Activated CD4-positive, alpha-beta T cell treated with anti-CD3 and anti-CD28 coated beads, Interleukin-2, amount 50 U/mL, for 48 hours (primary cell): ENCODE measurements around the gene TNS1.

Experiments
- DNase-seq, 2 experiments: peaks; one replicate each; pipeline ENCODE4 v3.0.0-alpha.2; 2020

TNS1 gene

DNA sequence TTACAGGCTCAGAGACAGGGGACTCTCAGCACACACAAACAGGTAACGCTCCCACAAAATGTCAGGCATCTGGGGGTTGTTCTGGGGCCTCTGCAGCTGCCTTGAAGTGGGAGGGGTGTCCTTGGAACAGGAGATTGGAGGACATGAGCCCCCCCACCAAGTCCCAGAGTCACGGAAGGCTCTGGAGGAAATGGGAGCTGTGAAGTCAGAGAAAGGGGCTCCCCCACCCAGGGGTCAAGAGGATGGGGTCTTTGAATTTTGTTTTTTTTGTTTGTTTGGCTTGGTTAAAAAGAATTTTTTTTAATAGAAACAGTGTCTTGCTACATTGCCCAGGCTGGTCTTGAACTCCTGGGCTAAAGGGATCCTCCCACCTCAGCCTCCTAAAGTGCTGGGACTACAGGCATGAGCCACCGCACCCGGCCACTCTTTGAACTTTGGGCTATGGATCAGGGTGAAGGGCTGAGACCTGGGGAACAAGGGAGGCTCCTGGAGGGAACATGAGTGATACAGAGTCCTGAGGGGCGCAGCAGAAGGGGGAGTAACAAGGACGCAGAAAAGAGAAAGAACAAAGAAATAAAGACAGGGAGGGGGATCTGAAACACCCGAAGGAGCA is 46.8 kb downstream of the TNS1 start:
- DNase-seq = no peak

DNA sequence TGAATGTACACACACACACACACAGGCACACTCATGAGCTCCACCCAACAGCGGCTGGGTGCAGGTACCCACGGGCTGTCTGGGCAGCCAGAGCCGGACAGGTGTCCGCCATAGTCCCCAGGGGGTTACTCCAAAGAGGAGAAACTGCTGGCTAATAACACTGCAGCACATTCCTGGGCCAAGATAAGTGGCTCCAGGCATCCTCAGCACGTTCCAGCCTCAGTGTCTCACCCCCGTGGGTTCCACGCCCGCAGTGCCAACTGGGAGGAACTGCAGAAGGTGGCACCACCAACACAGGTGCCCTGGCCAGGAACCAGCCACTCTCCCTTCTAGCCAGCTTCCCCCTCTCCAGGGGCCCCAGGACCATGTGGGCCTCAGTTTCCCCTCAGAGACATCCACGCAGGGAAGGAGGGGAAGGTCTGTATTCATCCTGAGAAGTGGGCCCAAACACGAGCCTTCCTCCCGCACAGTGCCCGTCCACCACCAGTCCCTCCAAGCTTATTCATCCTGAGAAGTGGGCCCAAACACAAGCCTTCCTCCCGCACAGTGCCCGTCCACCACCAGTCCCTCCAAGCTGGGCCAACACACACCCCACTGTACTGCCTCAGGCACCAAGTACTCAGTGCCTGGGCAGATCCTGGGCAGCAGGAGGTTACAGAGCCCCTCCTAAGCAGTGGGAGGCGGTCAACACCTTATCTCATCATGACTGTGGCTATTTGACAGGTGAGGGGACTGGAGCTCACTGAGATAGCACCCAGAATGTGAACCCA is 47.6 kb downstream of the TNS1 start:
- DNase-seq = no peak

DNA sequence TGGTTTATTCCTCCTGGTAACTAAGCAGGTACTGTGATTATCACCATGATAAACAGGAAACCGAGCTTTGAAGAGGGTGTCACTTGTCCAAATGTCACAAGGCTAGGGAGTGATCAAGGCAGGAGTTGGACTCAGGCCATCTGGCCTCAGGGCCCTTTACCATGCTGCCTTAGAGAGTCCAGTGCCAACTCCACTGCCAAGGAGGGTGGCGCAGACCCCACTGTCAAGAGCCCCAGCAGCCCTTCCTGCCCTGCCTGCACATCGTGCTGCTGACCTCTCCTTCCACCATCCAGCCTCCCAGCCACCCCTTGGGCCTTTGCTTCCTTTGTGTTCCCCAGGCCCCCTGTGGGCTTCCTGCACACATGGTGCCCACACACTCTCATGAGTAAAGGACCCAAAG is 48.3 kb downstream of the TNS1 start:
- DNase-seq = no peak

DNA sequence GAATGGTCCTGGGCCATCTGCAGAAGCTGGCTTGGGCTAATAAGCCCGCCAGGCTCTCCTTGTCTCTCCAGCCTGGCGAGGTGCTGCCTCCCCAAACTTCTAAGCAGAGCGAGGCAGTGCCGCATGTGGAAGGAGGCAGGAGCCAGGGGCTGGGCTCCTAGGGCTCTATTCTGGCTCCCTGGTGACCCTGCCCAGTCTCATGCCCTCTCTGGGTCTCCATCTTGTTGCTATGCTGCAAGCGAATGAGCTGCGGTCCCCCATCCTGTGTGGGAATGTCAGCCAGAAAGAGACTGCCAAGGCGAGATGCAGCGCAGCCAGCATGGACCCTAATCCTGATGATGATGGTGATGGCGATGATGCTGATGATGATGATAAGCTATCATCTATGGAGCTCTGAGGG is 48.7 kb downstream of the TNS1 start:
- DNase-seq = no peak

DNA sequence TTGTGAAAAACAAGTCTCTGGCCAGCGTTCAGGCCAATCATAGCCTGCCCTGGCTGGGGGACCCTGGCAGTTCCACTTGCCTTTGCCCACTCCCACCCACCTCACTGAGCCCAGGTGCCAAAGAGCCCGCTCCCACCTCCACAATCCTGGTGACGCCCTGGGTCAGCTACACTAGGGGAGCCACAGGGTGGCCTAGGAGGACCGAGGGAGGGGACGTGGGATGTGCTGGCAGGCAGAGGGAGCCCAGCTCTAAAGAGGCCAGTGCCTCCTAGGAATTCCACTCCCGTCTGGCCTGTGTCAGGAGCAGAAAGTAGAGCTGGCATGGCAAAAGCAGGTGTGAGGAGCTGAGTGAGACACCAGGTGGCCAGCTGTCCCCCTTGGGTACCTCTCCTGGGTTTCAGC is 49.3 kb downstream of the TNS1 start:
- no peak for DNase-seq

DNA sequence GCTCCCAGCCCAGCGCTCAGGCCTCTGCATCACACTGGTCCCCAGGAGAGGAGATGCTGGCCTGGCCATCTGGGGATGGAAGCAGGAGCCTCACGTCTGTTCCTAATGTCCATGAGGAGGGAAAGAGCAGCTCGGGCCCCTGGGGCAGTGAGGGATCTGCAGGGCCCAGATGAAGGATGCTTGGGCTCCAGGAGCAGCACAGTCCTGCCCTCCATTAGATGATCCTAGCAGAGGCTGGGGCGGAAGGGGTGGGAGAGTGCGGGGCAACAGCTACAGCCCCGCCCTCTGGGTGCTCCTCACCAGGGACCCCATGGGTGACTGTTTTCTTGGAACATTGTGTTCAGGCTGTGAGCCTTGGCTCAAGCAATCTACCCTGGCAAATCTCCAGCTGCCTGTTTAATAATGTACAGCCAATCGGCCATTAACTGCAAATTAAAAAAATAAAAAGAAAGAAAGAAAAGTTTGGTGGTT is 49.7 kb downstream of the TNS1 start:
- DNase-seq = no peak

DNA sequence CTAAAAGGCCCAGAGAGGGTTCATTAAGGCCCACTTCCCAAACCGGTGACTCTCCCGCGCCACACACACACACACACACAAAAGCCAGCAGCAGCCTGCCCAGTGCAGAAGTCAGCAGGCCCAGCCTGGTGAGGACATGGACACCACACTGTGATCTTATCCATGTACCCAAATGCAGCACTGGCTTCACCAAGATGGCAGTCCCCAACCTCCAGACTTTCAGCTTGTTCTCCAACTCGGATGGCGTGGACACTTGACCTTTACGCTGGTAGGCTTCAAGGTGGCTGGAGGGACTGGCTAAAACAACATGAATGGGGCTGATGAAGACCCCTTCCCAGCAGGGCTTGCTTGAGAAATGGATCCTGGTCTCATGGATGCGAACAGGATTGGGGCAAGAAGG is 50.4 kb downstream of the TNS1 start:
- no peak for DNase-seq

DNA sequence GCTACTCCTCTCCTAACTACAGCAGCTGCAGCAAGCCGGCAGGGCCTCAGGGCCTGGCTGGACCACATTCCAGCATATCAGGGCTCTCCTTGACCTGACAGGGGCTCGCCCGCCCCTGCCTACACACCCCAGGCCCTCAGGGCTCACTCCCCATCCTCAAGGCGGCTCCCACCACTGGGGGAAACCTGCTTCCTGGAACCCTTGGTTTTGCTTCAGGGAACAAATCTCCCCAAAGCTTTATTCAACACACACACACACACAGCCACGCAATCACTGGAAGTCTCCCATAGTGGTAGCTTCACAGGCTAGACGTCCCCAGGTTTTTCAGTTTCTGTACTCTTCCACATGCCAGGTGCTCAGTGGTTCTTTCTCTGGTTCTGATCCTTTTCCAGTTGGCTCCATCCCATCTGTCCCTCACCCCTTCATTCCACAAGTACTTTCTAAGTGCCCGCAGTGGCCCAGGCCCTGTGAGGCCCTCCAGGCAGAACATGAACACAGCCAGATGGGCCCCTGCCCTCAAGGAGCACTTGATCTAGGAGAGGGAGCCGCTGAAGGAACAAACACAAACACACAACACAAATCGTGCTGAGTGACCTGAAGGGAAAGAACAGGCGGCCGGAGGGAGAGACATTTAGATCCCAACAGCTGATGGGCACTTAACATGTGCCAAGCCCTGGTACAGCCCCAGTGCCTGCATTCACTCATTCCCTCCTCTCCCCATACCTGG is 51.1 kb downstream of the TNS1 start:
- no peak for DNase-seq

DNA sequence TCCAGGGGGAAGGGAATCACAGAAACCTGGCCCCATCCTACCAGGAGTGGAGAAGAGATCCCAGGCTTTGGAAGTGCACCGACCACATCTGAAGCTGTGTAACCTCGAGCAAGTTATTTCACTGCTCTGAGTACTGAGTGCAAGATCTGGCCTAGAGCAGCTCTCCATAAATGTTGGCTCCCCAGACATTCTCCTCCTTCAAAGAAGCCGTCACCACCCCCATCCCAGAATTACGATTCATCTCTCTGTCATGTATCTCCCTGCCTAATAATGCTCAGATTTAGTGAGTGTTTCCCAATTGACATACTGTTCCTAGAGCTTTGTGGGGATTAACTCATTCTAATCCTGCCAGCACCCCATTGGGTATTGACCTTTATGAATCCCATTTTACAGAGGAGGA is 51.7 kb downstream of the TNS1 start:
- DNase-seq = no peak

DNA sequence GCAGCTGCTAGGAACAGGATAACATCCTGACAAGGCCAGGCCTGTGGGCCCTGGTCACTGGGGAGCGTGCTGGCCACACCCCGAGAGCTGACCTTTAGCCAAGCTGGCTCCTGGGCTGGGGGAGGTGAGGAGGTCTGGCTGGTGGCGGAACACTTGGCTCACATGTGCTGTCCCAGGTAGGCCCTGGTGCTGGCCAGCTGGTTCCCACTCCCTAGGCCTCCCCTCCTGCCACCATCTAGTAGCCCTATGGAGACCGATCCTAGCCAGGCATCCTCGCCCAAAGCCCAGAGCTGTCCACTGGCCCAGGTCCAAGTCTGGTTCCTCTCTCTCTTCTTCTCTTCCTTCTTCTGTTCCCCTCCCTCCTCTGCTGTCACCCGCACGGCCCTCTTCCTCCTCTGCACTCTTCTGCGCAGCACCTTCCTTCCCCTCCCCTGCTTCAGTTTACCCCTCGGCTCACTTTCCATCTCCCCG is 52.4 kb downstream of the TNS1 start:
- no peak for DNase-seq

DNA sequence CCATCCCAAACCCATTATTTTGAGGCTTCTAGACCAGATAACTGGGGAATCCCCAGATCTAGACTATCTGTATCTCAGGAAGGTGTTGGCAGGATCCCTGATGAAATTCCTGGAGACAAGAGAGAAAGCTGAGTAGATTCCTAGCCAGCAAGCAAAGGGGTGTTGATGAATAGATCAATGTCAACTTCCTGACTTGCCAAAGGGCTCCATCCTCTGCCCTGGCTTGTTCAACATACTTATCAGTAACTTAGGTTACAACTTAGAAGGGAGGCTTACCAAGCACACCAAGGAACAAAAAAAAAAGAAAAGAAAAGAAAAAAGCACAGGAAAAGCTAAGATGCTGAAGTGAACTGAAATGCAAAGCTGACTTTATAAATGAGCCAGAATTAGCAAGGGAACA is 53.3 kb downstream of the TNS1 start:
- DNase-seq = no peak

DNA sequence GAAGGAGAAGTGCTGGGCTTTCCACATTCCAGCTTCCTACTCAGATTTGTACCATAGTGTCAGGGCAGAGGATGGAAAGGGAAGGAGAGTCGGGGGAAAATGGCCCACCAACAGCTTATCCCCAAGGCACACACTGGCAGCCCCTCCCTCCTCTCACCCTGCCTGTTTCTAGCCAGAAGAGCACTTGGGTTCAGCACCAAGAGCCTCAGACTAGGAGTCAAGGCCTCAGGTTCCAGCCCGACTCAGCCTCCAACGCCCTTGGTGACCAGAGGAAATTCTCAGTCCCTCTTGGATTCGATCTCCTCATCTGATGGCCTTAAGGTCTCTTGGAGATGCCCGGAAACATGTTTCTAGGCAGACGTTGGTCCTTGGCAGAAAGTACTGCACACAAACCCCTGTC is 53.9 kb downstream of the TNS1 start:
- DNase-seq = no peak

DNA sequence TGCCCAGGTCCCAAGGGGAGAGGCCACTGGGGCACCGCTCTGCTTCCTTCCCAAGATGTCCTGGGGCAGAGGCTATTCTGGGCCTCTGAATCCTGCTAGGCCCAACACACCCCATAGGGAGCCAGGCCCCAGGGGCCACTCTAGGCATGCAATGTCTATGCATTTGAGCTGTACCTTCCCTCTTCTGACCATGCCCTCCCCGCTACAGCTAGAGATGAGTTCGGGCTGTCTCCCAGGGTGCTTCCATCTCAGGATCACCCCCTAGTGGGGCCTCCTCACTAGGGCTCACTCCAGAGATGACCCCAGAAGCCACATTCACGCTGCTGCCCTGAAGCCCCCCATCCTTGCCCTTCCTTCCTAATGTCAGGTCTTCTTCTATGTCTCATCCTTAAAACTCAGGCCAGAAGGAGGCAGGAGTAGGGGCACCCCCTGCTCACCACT is 54.4 kb downstream of the TNS1 start:
- DNase-seq = no peak

DNA sequence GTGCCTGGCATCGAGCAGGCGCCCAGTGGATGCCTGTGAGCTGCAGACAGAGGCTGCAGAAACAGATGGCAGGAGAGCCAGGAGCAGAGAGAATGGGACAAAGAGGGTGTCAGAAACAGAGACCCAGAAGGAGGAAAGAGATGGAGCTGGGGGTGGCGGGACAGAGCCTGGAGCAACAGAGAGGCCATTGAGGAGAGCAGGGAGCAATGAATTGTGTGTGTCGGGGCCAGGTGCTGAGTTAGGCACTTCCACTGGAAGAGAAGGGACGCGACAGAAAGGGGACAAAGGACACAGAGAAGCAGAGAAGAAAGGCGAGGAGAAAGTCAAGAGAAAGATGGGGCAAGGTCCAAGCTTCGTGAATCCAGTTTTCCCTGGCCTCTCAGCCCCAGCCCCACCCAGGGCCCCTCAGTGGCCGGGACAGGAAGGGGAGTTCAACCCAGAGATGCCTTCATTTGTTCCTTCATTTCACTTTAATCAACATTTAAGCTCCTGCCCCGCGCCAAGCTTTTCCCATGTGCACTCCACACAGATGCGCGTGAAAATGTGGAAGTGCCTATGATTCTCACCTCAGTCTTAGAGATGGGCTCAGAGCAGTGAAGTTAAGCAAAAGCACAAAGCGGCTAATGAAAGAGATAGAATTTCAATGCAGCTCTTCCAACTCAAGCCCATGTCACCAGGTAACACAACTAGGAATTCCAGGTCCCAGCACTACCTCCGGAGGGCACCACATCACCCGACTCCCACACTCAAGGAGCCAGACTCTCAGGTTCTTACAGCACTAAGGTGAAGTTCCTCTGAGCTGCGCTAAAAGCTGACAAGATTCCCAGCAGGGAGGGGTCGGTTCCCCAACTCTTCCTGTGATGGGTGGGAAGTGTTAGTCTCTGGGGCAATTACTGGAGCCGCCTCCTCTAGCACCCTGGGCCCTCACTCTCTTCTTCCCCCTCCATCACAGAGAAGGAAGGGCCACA is 55.1 kb downstream of the TNS1 start:
- no peak for DNase-seq

DNA sequence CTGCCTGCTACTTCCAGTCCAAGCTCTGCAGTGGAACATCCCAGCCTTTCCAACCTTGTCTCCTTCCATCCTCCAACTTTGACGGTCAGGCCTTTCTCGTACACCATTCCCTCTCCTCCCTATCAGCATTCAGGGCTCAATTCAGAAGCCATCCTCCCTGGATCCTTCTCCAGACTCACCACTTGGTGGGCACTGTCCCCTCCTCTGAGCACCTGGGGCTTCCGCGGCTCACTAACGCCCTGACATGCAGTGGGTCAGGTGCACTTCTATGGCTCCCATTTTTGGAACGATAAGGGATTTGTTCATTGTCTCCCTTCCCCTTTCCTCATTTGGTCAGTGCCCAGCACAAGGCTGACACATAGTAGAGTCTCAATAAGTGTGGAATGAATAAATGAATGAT is 56.7 kb downstream of the TNS1 start:
- no peak for DNase-seq

DNA sequence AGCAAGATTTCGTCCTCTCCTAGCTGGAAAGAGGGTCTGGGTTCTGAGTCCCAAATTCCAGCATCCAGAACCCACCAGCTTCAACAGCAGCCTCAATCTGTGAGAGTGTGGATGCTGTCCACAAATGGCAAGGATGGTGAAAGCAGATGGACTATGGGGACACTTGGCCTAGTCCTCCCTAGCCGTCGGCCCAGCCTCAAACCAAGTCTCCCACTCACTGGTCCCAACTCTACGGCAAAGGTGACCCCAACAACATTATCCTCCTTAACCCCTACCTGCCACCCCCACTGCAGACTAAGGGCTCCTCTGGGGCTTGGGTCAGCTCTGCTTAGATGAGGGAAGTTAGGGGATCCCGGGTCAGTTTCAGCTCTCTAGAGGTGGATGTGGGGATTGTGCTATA is 57.3 kb downstream of the TNS1 start:
- DNase-seq = no peak

DNA sequence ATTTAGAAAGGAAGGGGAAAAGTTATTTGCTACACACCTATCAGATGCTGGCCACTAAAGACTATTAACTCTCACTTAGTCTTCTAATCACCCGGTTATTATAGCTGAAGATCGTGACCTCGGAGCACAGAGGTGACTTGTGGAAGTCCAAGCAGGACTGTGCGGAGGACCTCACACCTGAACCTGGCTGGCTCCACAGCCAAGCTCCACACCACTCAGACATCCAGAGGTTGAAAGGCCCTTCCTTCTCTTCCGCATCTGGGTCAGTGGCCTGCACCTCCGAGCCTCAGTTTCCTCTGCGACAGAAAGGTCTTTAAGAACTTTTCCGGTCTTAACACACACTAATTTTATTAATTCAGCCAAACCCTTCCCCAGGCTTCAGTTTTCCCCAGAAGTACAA is 57.9 kb downstream of the TNS1 start:
- no peak for DNase-seq

DNA sequence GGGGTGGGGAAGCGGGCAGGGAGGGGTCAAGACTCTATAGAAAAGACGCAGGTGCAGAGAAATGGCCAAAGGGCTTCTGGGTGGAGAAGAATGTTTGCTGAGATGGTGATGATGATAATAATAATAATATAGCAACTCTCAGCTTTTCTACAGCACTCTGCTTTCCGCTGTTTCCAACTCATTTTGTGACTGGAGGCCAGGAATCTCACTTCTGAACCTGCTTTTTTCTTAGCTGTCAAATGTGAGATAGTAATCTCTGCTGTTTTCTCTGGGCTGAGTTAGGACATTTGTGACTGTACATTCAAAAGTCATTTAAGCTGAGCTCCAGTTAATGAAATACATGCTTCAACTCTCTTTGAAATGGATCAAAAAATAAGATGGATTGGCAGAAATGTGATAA is 58.4 kb downstream of the TNS1 start:
- DNase-seq = no peak

DNA sequence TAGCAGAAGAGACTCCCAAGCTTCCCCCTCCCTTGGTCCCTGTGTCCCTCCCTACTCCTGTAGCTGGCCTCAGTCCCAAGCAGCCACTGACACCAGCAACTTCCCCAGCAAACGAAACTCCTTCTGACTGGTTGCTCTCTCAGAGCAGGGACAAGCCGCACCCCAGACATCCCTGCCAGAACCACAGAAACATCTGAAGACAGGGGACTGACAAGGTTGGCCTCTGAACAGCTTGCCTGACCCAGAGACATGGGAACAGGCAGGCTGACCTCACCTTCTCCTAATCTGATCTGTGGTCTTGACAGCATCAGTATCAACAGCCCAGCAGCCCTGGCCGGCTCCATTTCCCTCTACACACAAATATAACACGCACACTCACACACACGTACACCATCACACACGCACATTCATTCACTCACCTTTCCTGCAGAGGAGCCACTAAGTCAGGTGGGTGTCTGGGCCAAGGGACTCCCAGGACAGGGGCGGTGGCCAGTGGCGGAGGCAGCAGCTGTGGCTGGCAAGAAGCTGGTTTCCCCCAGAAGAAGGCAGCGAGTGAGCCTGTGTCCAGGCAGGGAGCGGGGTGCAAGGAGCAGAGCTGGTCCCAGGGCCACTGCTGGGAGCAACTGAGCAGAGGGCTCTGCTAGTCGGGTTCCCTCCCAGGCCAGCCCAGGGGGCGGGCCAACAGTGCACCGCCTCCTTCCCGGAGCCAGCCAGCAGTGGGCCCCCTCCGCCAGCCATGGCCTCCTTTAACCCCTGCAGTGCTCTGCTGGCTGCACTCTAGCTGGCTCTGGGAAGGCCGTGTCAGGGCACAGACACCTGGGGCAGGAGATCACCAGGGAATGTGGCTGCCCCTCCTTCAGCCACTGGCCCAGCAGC is 59.1 kb downstream of the TNS1 start:
- DNase-seq = no peak

DNA sequence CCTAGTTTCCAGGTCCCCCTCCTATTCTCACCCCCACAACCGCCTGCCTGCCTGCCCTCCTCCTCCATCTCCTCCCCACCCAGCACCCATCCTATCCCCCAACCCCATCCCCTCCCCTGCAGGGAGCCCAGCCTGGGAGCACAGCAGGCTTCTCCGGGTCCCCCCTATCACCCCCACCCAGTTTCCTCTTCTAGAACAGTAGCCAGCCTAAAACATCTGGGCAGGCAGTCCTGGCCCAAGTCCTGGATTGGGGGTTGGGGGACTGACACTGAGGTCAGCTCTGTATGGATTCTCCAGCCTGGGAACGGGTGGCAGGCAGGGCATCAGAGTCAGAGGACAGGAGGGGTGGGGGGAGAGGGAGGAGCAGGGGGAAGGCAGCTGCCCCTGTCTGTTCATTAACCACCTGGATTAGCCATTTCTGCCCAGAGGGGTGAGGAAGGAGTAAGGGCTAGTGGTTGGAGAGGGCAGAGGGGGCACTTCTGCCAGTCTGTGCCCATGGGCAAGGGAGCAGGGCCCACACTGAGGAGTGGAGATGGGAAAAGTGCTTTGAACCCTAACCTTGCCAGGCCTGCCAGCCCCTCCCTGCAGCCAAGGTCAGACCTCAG is 60.0 kb downstream of the TNS1 start:
- DNase-seq = no peak
